ENCODE results near the gene RRP12.

GRCh38 chr10:97367126-97367649, 34.0 kb downstream of the RRP12 start:
- TF ChIP-seq POLR2A (IDR thresholded peaks at IDR 0.05; ENCODE audit: low read depth, low read length) (no peak), TAF1 (IDR thresholded peaks at IDR 0.05; ENCODE audit: low read depth, low read length) (no peak)

All from GM12891 (cell line).